Vagina (tissue), 2 donors: ENCODE results near the gene IL16. TPM values are rescaled to one million over a fixed set of nuclear protein-coding genes. Genes with fewer than 3 reads are reported as not detected.

Experiments used
- DNase-seq, 2 donors: peaks; one replicate each; pipeline ENCODE4 v3.0.0-alpha.2; 2017; ENCODE audit errors: extremely low spot score in 2 of 2
- H3K27ac ChIP-seq: fragments of 200-600 bp; sonication (generic); one replicate; pipeline ENCODE4 v1.5.1; 2019
- H3K27me3 ChIP-seq: fragments of 200-600 bp; sonication (generic); one replicate; pipeline ENCODE4 v1.5.1; 2019
- H3K36me3 ChIP-seq, 2 donors: fragments of 200-600 bp; sonication (generic); one replicate each; pipeline ENCODE4 v1.5.1; 2017 to 2019
- H3K4me1 ChIP-seq: fragments of 200-600 bp; sonication (generic); one replicate; pipeline ENCODE4 v1.5.1; 2019
- H3K4me3 ChIP-seq, 2 donors: fragments of 200-600 bp; sonication (generic); 1 replicate in 1 of 2; 2 replicates in 1 of 2; pipeline ENCODE4 v1.5.1; 2016 to 2019
- H3K9me3 ChIP-seq: fragments of 200-600 bp; sonication (generic); one replicate; pipeline ENCODE4 v1.5.1; 2019
- POLR2A ChIP-seq, 2 donors: fragments of 450-650 bp; IDR thresholded peaks; one replicate each; pipeline ENCODE4 v1.6.1; 2017; ENCODE audit warnings: antibody characterized with exemption in 2 of 2, mild to moderate bottlenecking in 2 of 2, moderate library complexity in 2 of 2
- POLR2AphosphoS5 ChIP-seq, 2 donors: sonication (generic); formaldehyde crosslinking; IDR thresholded peaks; one replicate each; pipeline ENCODE4 v1.9.0; 2017; ENCODE audit warnings: antibody characterized with exemption in 2 of 2, mild to moderate bottlenecking in 2 of 2, low read depth in 1 of 2; ENCODE audit not compliant: insufficient read depth in 1 of 2
- intact Hi-C: fragments of 100-400 bp; cut with DNase I; formaldehyde crosslinking; loops from one replicate; pipeline ENCODE4 v1.15.1; 2023
- total RNA-seq: library from RNA; depleted of rRNA; stranded (reverse); fragments of >200 nt; gene quantifications from one replicate; pipeline ENCODE4 v1.2.3, GENCODE V29; 2016
- TF ChIP-seq, protein P1 (sequence below), 3 experiments: fragments of 450-650 bp in 2 of 3; fragments of 200-600 bp in 1 of 3; sonication (generic) in 1 of 3; IDR thresholded peaks; one replicate each; pipeline ENCODE4 v1.5.1; 2017 to 2019; ENCODE audit warnings: antibody characterized with exemption in 3 of 3, mild to moderate bottlenecking in 2 of 3, moderate library complexity in 2 of 3

IL16 gene
- total RNA-seq, 1 donor from 2014 or later, result 19.9 TPM

GRCh38 chr15:81281766-81282605 is 85.3 kb downstream of the IL16 start:
- Histone ChIP-seq H3K9me3 (no peaks in the 10 kb centered on the region), H3K4me3 (no peak overlapping the region), H3K36me3 (no peaks in the 10 kb centered on the region), H3K27ac (no peak overlapping the region), H3K4me1 (peaks cover 14% of the 10 kb centered on the region), H3K27me3 (no peaks in the 10 kb centered on the region)
- intact Hi-C loops, result no loop called here
- TF ChIP-seq, protein P1, sequence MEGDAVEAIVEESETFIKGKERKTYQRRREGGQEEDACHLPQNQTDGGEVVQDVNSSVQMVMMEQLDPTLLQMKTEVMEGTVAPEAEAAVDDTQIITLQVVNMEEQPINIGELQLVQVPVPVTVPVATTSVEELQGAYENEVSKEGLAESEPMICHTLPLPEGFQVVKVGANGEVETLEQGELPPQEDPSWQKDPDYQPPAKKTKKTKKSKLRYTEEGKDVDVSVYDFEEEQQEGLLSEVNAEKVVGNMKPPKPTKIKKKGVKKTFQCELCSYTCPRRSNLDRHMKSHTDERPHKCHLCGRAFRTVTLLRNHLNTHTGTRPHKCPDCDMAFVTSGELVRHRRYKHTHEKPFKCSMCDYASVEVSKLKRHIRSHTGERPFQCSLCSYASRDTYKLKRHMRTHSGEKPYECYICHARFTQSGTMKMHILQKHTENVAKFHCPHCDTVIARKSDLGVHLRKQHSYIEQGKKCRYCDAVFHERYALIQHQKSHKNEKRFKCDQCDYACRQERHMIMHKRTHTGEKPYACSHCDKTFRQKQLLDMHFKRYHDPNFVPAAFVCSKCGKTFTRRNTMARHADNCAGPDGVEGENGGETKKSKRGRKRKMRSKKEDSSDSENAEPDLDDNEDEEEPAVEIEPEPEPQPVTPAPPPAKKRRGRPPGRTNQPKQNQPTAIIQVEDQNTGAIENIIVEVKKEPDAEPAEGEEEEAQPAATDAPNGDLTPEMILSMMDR (IDR thresholded peaks at IDR 0.05), result no peak
- no peak for TF ChIP-seq POLR2A (IDR thresholded peaks at IDR 0.05)
- no peak for TF ChIP-seq POLR2AphosphoS5 (IDR thresholded peaks at IDR 0.05; ENCODE audit: insufficient read depth in 1 of 2, low read depth in 1 of 2)
- DNase-seq, result peak in 1 of 2 donors; percentile 77

DNA sequence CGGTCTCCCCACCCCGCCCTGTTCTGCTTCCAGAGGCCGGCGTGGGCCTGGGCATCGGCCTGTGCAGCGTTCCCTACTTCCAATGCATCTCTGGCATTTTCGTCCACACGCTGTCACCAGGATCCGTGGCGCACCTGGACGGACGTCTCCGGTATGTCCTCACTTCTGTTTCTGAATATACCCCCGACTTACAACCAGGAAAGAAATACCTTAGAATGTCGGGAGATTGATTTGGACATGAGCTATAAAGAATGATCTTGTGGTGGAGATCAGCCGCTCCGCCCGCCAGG is 85.9 kb downstream of the IL16 start:
- intact Hi-C loops, result no loop called here
- Histone ChIP-seq H3K4me3 (no peak overlapping the region), H3K9me3 (no peaks in the 10 kb centered on the region), H3K36me3 (no peaks in the 10 kb centered on the region), H3K4me1 (peaks cover 14% of the 10 kb centered on the region), H3K27me3 (no peaks in the 10 kb centered on the region), H3K27ac (no peak overlapping the region)
- no peak for DNase-seq
- TF ChIP-seq POLR2AphosphoS5 (IDR thresholded peaks at IDR 0.05; ENCODE audit: insufficient read depth in 1 of 2, low read depth in 1 of 2) (no peak), POLR2A (IDR thresholded peaks at IDR 0.05) (no peak)
- TF ChIP-seq, protein P1 (IDR thresholded peaks at IDR 0.05), result no peak

GRCh38 chr15:81282911-81283310 is 86.2 kb downstream of the IL16 start:
- no peak for DNase-seq
- peaks cover 0 to 4% of the 10 kb centered on the region in 2 donors for H3K36me3 ChIP-seq
- peaks cover 14% of the 10 kb centered on the region for H3K4me1 ChIP-seq
- intact Hi-C loops, result no loop called here
- no peak for TF ChIP-seq POLR2A (IDR thresholded peaks at IDR 0.05)
- no peak for TF ChIP-seq POLR2AphosphoS5 (IDR thresholded peaks at IDR 0.05; ENCODE audit: insufficient read depth in 1 of 2, low read depth in 1 of 2)
- TF ChIP-seq, protein P1 (IDR thresholded peaks at IDR 0.05), result no peak
- H3K9me3 ChIP-seq, result no peaks in the 10 kb centered on the region
- no peak overlapping the region for H3K4me3 ChIP-seq
- H3K27ac ChIP-seq, result no peak overlapping the region
- H3K27me3 ChIP-seq, result no peaks in the 10 kb centered on the region

GRCh38 chr15:81284256-81285031 is 87.8 kb downstream of the IL16 start:
- no peak for DNase-seq
- peaks cover 0 to 5% of the 10 kb centered on the region in 2 donors for H3K36me3 ChIP-seq
- intact Hi-C loops, result no loop called here

More at GRCh38 chr15:81284256-81285031, 87.8 kb downstream of the IL16 start:
- TF ChIP-seq POLR2A (IDR thresholded peaks at IDR 0.05), result no peak
- TF ChIP-seq, protein P1 (IDR thresholded peaks at IDR 0.05), result no peak
- TF ChIP-seq POLR2AphosphoS5 (IDR thresholded peaks at IDR 0.05; ENCODE audit: insufficient read depth in 1 of 2, low read depth in 1 of 2), result no peak
- Histone ChIP-seq H3K4me1 (peaks cover 13% of the 10 kb centered on the region), H3K27ac (no peak overlapping the region), H3K9me3 (no peaks in the 10 kb centered on the region), H3K4me3 (no peak overlapping the region), H3K27me3 (no peaks in the 10 kb centered on the region)
